GM12878 (cell line): ENCODE measurements around the gene SLC29A1. TPM values are rescaled to one million over a fixed set of nuclear protein-coding genes. Genes with fewer than 3 reads are reported as not detected.

Experiments
- ATAC-seq: fragments of 200-7000 bp; cut with Tn5 transposase; 3 replicates; pipeline ENCODE4 v1.9.1; 2020; ENCODE audit warnings: mild to moderate bottlenecking, moderate library complexity
- BruUV-seq: library from RNA; stranded (reverse); fragments of 400-500 nt; replicated peaks from 2 replicates; lab custom pipeline; 2021; lab: Mats Ljungman, UMichigan
- CTCF ChIA-PET: fragments of 300-600 bp; sonication (Branson Sonifier 250); formaldehyde crosslinking; extraction: SDS; loops from one replicate; lab custom pipeline; 2021; ENCODE audit warnings: inconsistent platforms; lab: Yijun Ruan, JAX
- POLR2A ChIA-PET: fragments of 350-600 bp; formaldehyde crosslinking; extraction: SDS; loops from one replicate; lab custom pipeline; 2021; ENCODE audit warnings: inconsistent platforms; lab: Charles Lee
- RAD21 ChIA-PET: fragments of 300-600 bp; sonication (Branson Sonifier 250); formaldehyde crosslinking; loops from one replicate; lab custom pipeline; 2023; ENCODE audit warnings: antibody characterized with exemption; ENCODE audit not compliant: unreplicated experiment; lab: Charles Lee
- SMC1A ChIA-PET: fragments of 300-600 bp; sonication (Branson Sonifier 250); formaldehyde crosslinking; loops from one replicate; lab custom pipeline; 2023; ENCODE audit not compliant: unreplicated experiment, uncharacterized antibody; lab: Charles Lee
- DNase-seq: peaks from one replicate; pipeline ENCODE4 v3.0.0-alpha.2; 2011; ENCODE audit warnings: low read depth, low spot score
- FAIRE-seq: peaks from 3 replicates; lab custom pipeline; 2011; peaks lifted over from hg19 to GRCh38; lab: Jason Lieb, UNC
- H2AFZ ChIP-seq: 2 replicates; pipeline ENCODE4 v1.6.0; 2011; ENCODE audit warnings: low read depth, low read length, control low read depth; ENCODE audit not compliant: control insufficient read depth
- H3K27ac ChIP-seq: 2 replicates; pipeline ENCODE4 v1.5.1; 2011; ENCODE audit warnings: control low read depth; ENCODE audit not compliant: control insufficient read depth, insufficient read depth
- H3K27me3 ChIP-seq, 2 experiments: replicated peaks in 1 of 2; 2 replicates each; pipeline versions ENCODE4 v1.6.0 to v1.6.1; 2011; ENCODE audit warnings: low read length in 1 of 2; ENCODE audit not compliant: control insufficient read depth in 2 of 2, insufficient read depth in 2 of 2
- H3K36me3 ChIP-seq, 2 experiments: 2 replicates each; pipeline ENCODE4 v1.5.1; 2011; ENCODE audit warnings: low read length in 1 of 2; ENCODE audit not compliant: control insufficient read depth in 2 of 2, insufficient read depth in 2 of 2
- H3K4me1 ChIP-seq: 2 replicates; pipeline ENCODE4 v1.6.1; 2011; ENCODE audit warnings: mild to moderate bottlenecking, low read length, moderate library complexity, mixed read lengths; ENCODE audit not compliant: control insufficient read depth, insufficient read depth
- H3K4me2 ChIP-seq: 2 replicates; pipeline ENCODE4 v1.6.0; 2011; ENCODE audit warnings: control low read depth; ENCODE audit not compliant: control insufficient read depth, insufficient read depth
- H3K4me3 ChIP-seq: fragments of 200-600 bp; sonication (generic); 2 replicates; pipeline ENCODE4 v1.5.1; 2016
- H3K79me2 ChIP-seq: 2 replicates; pipeline ENCODE4 v1.6.0; 2011; ENCODE audit warnings: low read length; ENCODE audit not compliant: control insufficient read depth, insufficient read depth
- H3K9ac ChIP-seq: 2 replicates; pipeline ENCODE4 v1.8.0; 2011; ENCODE audit warnings: low read length, control low read depth, mixed read lengths; ENCODE audit not compliant: control insufficient read depth, insufficient read depth
- H3K9me3 ChIP-seq: replicated peaks from 3 replicates; pipeline ENCODE4 v1.5.1; 2011; ENCODE audit warnings: mild to moderate bottlenecking, low read length; ENCODE audit not compliant: control insufficient read depth, insufficient read depth
- H4K20me1 ChIP-seq: 2 replicates; pipeline ENCODE4 v1.6.0; 2011; ENCODE audit not compliant: control insufficient read depth, insufficient read depth
- CHD2 ChIP-seq: IDR thresholded peaks from 2 replicates; pipeline ENCODE4 v1.6.1; 2011; ENCODE audit warnings: low read depth, low read length, improper control_type of control experiment, borderline replicate concordance
- CREB1 ChIP-seq: IDR thresholded peaks from 2 replicates; pipeline ENCODE4 v1.6.1; 2012; ENCODE audit warnings: low read depth, mild to moderate bottlenecking, inconsistent platforms
- ELK1 ChIP-seq: IDR thresholded peaks from 2 replicates; pipeline ENCODE4 v1.6.1; 2012; ENCODE audit warnings: low read depth, low read length, improper control_type of control experiment
- FOS ChIP-seq: IDR thresholded peaks from 3 replicates; pipeline ENCODE4 v1.6.1; 2011; ENCODE audit warnings: borderline replicate concordance; ENCODE audit not compliant: insufficient read length; ENCODE audit errors: extremely low read depth
- PBX3 ChIP-seq: IDR thresholded peaks from 2 replicates; pipeline ENCODE4 v1.6.1; 2011; ENCODE audit warnings: mild to moderate bottlenecking, low read depth, low read length, moderate library complexity; ENCODE audit not compliant: insufficient replicate concordance
- RAD21 ChIP-seq: IDR thresholded peaks from 2 replicates; pipeline ENCODE4 v1.6.1; 2011; ENCODE audit warnings: mild to moderate bottlenecking, low read depth, low read length, moderate library complexity; ENCODE audit not compliant: insufficient read depth
- SMAD5 ChIP-seq: IDR thresholded peaks from 2 replicates; pipeline ENCODE4 v1.6.1; 2016; ENCODE audit warnings: antibody characterized with exemption, low read depth
- SPI1 ChIP-seq: IDR thresholded peaks from 2 replicates; pipeline ENCODE4 v1.6.1; 2011; ENCODE audit warnings: low read depth, mild to moderate bottlenecking, low read length, moderate library complexity, borderline replicate concordance; ENCODE audit not compliant: insufficient read depth
- SREBF2 ChIP-seq: IDR thresholded peaks from 2 replicates; pipeline ENCODE4 v1.6.1; 2012; ENCODE audit warnings: mild to moderate bottlenecking, low read length
- SRF ChIP-seq, 2 experiments: IDR thresholded peaks; 2 replicates each; pipeline ENCODE4 v1.6.1; 2011; ENCODE audit warnings: low read depth in 2 of 2, low read length in 2 of 2, mild to moderate bottlenecking in 1 of 2, moderate library complexity in 1 of 2
- TCF3 ChIP-seq: IDR thresholded peaks from 2 replicates; pipeline ENCODE4 v1.6.1; 2012; ENCODE audit warnings: low read depth, mild to moderate bottlenecking, low read length, borderline replicate concordance; ENCODE audit not compliant: insufficient read depth
- ZNF687 ChIP-seq: fragments of 450-650 bp; IDR thresholded peaks from 2 replicates; pipeline ENCODE4 v1.6.1; 2017; ENCODE audit warnings: mild to moderate bottlenecking, moderate library complexity
- WGBS: methylation state at CpG from one replicate; pipeline ENCODE4 v1.1.6; 2016; ENCODE audit warnings: low lambda C conversion rate; ENCODE audit not compliant: insufficient replicate concordance, insufficient coverage; ENCODE audit errors: missing lambda C conversion rate; 5-methylcytosine and 5-hydroxymethylcytosine counted together
- in situ Hi-C: fragments of 300-500 bp; cut with MboI; formaldehyde crosslinking; loops from 9 replicates; pipeline ENCODE4 v1.14.3; 2018; ENCODE audit warnings: mixed read lengths
- intact Hi-C: fragments of 100-400 bp; cut with micrococcal nuclease; formaldehyde crosslinking; loops from one replicate; pipeline ENCODE4 v1.14.2; 2022; ENCODE audit not compliant: unreplicated experiment
- polyA plus RNA-seq, 11 experiments: library from polyadenylated mRNA; depleted of rRNA in 4 of 11; unstranded in 6 of 11; stranded (reverse) in 5 of 11; fragments of >200 nt; fragmentation: Nextera tagmentation in 4 of 11; fragmentation: Illumina TruSeq in 1 of 11; extraction: Ambion mirVana in 4 of 11; extraction: Trizol in 1 of 11; gene quantifications; 1 replicate in 1 of 11; 2 replicates in 10 of 11; pipeline versions ENCODE4 v1.2.1 to v1.2.3, GENCODE V29; 2011 to 2016; ENCODE audit warnings: inconsistent platforms in 2 of 11, missing spikeins in 2 of 11, low read depth in 1 of 11
- total RNA-seq, 4 experiments: library from RNA; depleted of rRNA in 3 of 4; stranded (reverse); fragments of >200 nt in 3 of 4; fragmentation: Illumina TruSeq in 1 of 4; extraction: Trizol in 1 of 4; gene quantifications; 2 replicates each; pipeline versions ENCODE4 v1.2.1 to v1.2.3, GENCODE V29; 2013 to 2021

SLC29A1 gene
- total and polyA plus RNA-seq, 10 of the 15 experiments (the other 5 are each of a cell fraction or from before 2014, with no cell fraction given) = 10.0 to 132 (median 93.4) TPM

GRCh38 chr6:44273617-44274016, 50.2 kb downstream of the SLC29A1 start:
- Histone ChIP-seq H3K27me3 (peaks cover 4 to 15% of the 10 kb centered on the region in 2 experiments; a peak in 3 of 4 replicates), H3K4me1 (peaks cover 4% of the 10 kb centered on the region; the same call in 1 of the 2 replicates), H4K20me1 (no peaks in the 10 kb centered on the region), H3K36me3 (no peaks in the 10 kb centered on the region), H3K79me2 (no peaks in the 10 kb centered on the region), H3K27ac (no peak overlapping the region), H3K9me3 (no peaks in the 10 kb centered on the region), H2AFZ (no peak overlapping the region), H3K4me2 (no peak overlapping the region), H3K4me3 (no peak overlapping the region), H3K9ac (no peak overlapping the region)
- ChIA-PET SMC1A (no interaction called here), CTCF (no interaction called here), RAD21 (no interaction called here), POLR2A (interaction anchor here (0.6 kb wide), 1 partner anchor 152 kb away, joined by 3 read pairs; no protein-coding TSS in a partner anchor)
- no TSS peak for BruUV-seq
- intact Hi-C loops (no loop called here), in situ Hi-C loops (no loop called here)
- TF ChIP-seq SREBF2 = no peak
- TF ChIP-seq SRF (IDR thresholded peaks at IDR 0.05; ENCODE audit: low read depth in 2 of 2, low read length in 2 of 2) = no peak
- no peak for TF ChIP-seq TCF3
- no peak for TF ChIP-seq ELK1
- no peak for TF ChIP-seq SPI1
- no peak for TF ChIP-seq SMAD5
- no peak for TF ChIP-seq RAD21
- no peak for TF ChIP-seq CREB1
- TF ChIP-seq PBX3 = no peak
- TF ChIP-seq ZNF687 = no peak
- no peak for TF ChIP-seq FOS
- no peak for TF ChIP-seq CHD2
- ATAC-seq (no peak), DNase-seq (no peak), FAIRE-seq (no peak)
- WGBS = 0% methylated on average over 1 of the region's 1 CpG
